Left renal cortex interstitium (tissue), 4 donors: ENCODE results near the gene TMC5. TPM values are rescaled to one million over a fixed set of nuclear protein-coding genes. Genes with fewer than 3 reads are reported as not detected.

Experiments used
- DNase-seq, 4 donors: peaks; one replicate each; pipeline ENCODE4 v3.0.0-alpha.2; 2013; ENCODE audit warnings: low read depth in 4 of 4, low spot score in 2 of 4, missing footprints in 1 of 4
- polyA plus RNA-seq, 4 donors: library from polyadenylated mRNA; unstranded; fragments of 120-200 nt; gene quantifications; one replicate each; pipeline ENCODE4 v1.2.1, GENCODE V29; 2013; ENCODE audit not compliant: insufficient read length in 4 of 4

TMC5 gene
- polyA plus RNA-seq, 4 donors = 0.28 to 0.51 (median 0.32) TPM

GRCh38 chr16:19446300-19446846, 28.7 kb downstream of the TMC5 start:
- DNase-seq = no peak

GRCh38 chr16:19446886-19447285, 29.2 kb downstream of the TMC5 start:
- DNase-seq = no peak

- DNase-seq = no peak
Measured at GRCh38 chr16:19450186-19450585, 32.5 kb downstream of the TMC5 start.

GRCh38 chr16:19458722-19459379, 41.2 kb downstream of the TMC5 start:
- no peak for DNase-seq

- DNase-seq = no peak
Measured at GRCh38 chr16:19460397-19460796, 42.7 kb downstream of the TMC5 start.

- DNase-seq = no peak
Measured at GRCh38 chr16:19463468-19464315, 46.0 kb downstream of the TMC5 start.

- DNase-seq = no peak
Measured at GRCh38 chr16:19468300-19468699, 50.6 kb downstream of the TMC5 start.

GRCh38 chr16:19472482-19472881, 54.8 kb downstream of the TMC5 start:
- DNase-seq = no peak

- DNase-seq = no peak
Measured at GRCh38 chr16:19474617-19475016, 56.9 kb downstream of the TMC5 start.

- DNase-seq = no peak
Measured at GRCh38 chr16:19478505-19478904, 60.8 kb downstream of the TMC5 start.

GRCh38 chr16:19479302-19479721, 61.6 kb downstream of the TMC5 start:
- no peak for DNase-seq

- DNase-seq = no peak
Measured at GRCh38 chr16:19481296-19481695, 63.6 kb downstream of the TMC5 start.

GRCh38 chr16:19481769-19482168, 64.1 kb downstream of the TMC5 start:
- DNase-seq = no peak

GRCh38 chr16:19482291-19482690, 64.6 kb downstream of the TMC5 start:
- no peak for DNase-seq

- no peak for DNase-seq
Measured at GRCh38 chr16:19484096-19484495, 66.4 kb downstream of the TMC5 start.

- DNase-seq = no peak
Measured at GRCh38 chr16:19485611-19486010, 67.9 kb downstream of the TMC5 start.

- DNase-seq = no peak
Measured at GRCh38 chr16:19486051-19486450, 68.4 kb downstream of the TMC5 start.

- no peak for DNase-seq
Measured at GRCh38 chr16:19486750-19487325, 69.2 kb downstream of the TMC5 start.

- DNase-seq = no peak
Measured at GRCh38 chr16:19488213-19488640, 70.5 kb downstream of the TMC5 start.

- no peak for DNase-seq
Measured at GRCh38 chr16:19490619-19491018, 72.9 kb downstream of the TMC5 start.

GRCh38 chr16:19497176-19497575, 79.5 kb downstream of the TMC5 start:
- DNase-seq = no peak
